ENCODE data around the gene GASK1A. TPM values are rescaled to one million over a fixed set of nuclear protein-coding genes. Genes with fewer than 3 reads are reported as not detected.

Gene GASK1A
- polyA plus RNA-seq, 1 experiment, result 0.43 TPM

DNA sequence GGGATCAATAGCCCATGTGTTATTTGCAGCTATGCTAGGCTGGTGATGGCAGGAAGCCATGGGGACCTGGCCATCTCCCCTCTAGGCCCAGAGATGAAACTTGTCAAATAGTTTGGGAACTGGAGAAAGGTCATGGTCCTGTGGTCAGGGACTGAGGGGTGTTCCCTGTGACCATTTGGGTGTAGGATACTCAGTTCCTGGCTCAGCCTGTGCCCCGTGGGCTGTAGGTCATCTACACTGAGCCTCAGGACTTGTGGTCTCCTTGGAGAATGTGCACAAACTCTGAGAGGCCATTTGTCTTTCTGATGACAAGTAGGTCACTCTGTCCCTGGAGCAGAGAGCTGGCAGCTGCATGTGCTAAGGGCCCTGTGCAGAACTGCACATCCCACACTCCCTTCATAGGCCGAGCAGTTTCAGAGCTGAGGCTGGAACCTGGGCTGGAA is 17.5 kb downstream of the GASK1A start:
- CTCF ChIA-PET, result interaction anchor here (0.6 to 0.8 kb wide), 2 partner anchors 35 to 36 kb away, joined by 3 read pairs; no protein-coding TSS in a partner anchor
- TF ChIP-seq, protein P1, sequence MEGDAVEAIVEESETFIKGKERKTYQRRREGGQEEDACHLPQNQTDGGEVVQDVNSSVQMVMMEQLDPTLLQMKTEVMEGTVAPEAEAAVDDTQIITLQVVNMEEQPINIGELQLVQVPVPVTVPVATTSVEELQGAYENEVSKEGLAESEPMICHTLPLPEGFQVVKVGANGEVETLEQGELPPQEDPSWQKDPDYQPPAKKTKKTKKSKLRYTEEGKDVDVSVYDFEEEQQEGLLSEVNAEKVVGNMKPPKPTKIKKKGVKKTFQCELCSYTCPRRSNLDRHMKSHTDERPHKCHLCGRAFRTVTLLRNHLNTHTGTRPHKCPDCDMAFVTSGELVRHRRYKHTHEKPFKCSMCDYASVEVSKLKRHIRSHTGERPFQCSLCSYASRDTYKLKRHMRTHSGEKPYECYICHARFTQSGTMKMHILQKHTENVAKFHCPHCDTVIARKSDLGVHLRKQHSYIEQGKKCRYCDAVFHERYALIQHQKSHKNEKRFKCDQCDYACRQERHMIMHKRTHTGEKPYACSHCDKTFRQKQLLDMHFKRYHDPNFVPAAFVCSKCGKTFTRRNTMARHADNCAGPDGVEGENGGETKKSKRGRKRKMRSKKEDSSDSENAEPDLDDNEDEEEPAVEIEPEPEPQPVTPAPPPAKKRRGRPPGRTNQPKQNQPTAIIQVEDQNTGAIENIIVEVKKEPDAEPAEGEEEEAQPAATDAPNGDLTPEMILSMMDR (IDR thresholded peaks at IDR 0.05; ENCODE audit: low read depth, low read length), result no peak
- H3K27me3 ChIP-seq (ENCODE audit: control insufficient read depth, insufficient read depth, low read length), result peaks cover 7% of the 10 kb centered on the region
- no peak for DNase-seq (ENCODE audit: low read depth, low spot score)
- H3K9me3 ChIP-seq (ENCODE audit: control insufficient read depth, insufficient read depth, low read length), result no peaks in the 10 kb centered on the region
- POLR2A ChIA-PET, result no interaction called here
- no peak overlapping the region for H3K4me3 ChIP-seq (ENCODE audit: low read depth, low read length)
- H3K27ac ChIP-seq (ENCODE audit: low read depth, low read length), result no peak overlapping the region

DNA sequence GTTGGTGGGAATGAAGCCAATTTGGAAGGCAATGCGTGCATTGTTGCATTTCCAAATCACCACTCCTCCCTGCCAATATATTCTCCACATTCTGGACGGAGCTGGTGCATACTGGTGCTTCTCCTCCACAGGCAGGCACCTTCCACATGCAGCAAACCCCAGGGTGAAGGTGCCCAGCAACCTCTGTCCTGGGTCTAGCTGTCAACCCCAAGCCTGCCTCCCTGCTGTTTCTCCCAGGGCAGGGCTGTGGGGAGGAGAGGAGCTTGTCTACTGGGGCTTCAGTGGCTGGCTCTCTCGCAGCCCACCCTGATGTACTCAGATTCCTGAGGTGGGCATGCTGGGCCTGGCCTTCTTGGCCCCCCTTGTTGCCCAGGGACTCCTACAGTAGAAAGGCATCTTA is 20.1 kb downstream of the GASK1A start:
- DNase-seq (ENCODE audit: low read depth, low spot score), result no peak
- CTCF ChIA-PET, result interaction anchor here (0.8 kb wide), 1 partner anchor 38 kb away, joined by 3 read pairs; no protein-coding TSS in a partner anchor

DNA sequence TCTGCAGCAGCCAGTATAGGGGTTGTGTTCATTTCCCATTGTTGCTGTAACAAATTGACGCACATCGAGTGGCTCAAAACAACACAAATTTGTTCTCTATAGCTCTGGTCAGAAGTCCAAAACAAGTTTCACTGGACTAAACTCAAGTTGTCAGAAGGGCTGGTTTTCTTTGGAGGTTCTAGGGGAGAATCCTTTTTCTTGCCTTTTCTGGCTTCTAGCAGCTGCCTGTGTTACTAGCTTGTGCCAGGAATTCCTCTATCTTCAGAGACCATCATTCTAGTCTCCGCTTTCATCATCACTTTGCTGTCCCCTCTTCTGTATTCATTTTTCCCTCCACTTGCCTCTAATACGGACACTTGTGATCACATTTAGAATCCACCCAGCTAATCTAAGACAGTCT is 20.5 kb downstream of the GASK1A start:
- no peak overlapping the region for H3K4me3 ChIP-seq (ENCODE audit: low read depth, low read length)
- peaks cover 7% of the 10 kb centered on the region for H3K27me3 ChIP-seq (ENCODE audit: control insufficient read depth, insufficient read depth, low read length)
- H3K27ac ChIP-seq (ENCODE audit: low read depth, low read length), result no peak overlapping the region
- ChIA-PET POLR2A (no interaction called here), CTCF (no interaction called here)
- TF ChIP-seq, protein P1 (IDR thresholded peaks at IDR 0.05; ENCODE audit: low read depth, low read length), result no peak
- no peaks in the 10 kb centered on the region for H3K9me3 ChIP-seq (ENCODE audit: control insufficient read depth, insufficient read depth, low read length)
- DNase-seq (ENCODE audit: low read depth, low spot score), result no peak

More for the DNA sequence above, 20.1 kb downstream of the GASK1A start:
- H3K9me3 ChIP-seq (ENCODE audit: control insufficient read depth, insufficient read depth, low read length), result no peaks in the 10 kb centered on the region
- POLR2A ChIA-PET, result no interaction called here
- TF ChIP-seq, protein P1 (IDR thresholded peaks at IDR 0.05; ENCODE audit: low read depth, low read length), result no peak
- H3K4me3 ChIP-seq (ENCODE audit: low read depth, low read length), result no peak overlapping the region
- H3K27ac ChIP-seq (ENCODE audit: low read depth, low read length), result no peak overlapping the region
- peaks cover 7% of the 10 kb centered on the region for H3K27me3 ChIP-seq (ENCODE audit: control insufficient read depth, insufficient read depth, low read length)

- POLR2A ChIA-PET, result no interaction called here
- no peak overlapping the region for H3K27ac ChIP-seq (ENCODE audit: low read depth, low read length)
- peaks cover 7% of the 10 kb centered on the region for H3K27me3 ChIP-seq (ENCODE audit: control insufficient read depth, insufficient read depth, low read length)
- no peaks in the 10 kb centered on the region for H3K9me3 ChIP-seq (ENCODE audit: control insufficient read depth, insufficient read depth, low read length)
- DNase-seq (ENCODE audit: low read depth, low spot score), result no peak
- CTCF ChIA-PET, result interaction anchor here (0.7 to 1.5 kb wide), 2 partner anchors 27 to 38 kb away, joined by 3 to 6 read pairs; no protein-coding TSS in a partner anchor
- TF ChIP-seq, protein P1 (IDR thresholded peaks at IDR 0.05; ENCODE audit: low read depth, low read length), result no peak
- no peak overlapping the region for H3K4me3 ChIP-seq (ENCODE audit: low read depth, low read length)
These were observed 21.3 kb downstream of the GASK1A start for GRCh38 chr3:43000387-43000786.

- TF ChIP-seq, protein P1 (IDR thresholded peaks at IDR 0.05; ENCODE audit: low read depth, low read length), result no peak
- Histone ChIP-seq H3K27me3 (ENCODE audit: control insufficient read depth, insufficient read depth, low read length) (peaks cover 7% of the 10 kb centered on the region), H3K4me3 (ENCODE audit: low read depth, low read length) (no peak overlapping the region), H3K27ac (ENCODE audit: low read depth, low read length) (peak overlapping the region; percentile 81), H3K9me3 (ENCODE audit: control insufficient read depth, insufficient read depth, low read length) (no peaks in the 10 kb centered on the region)
- CTCF ChIA-PET, result interaction anchor here (1.5 kb wide), 1 partner anchor 39 kb away, joined by 6 read pairs; no protein-coding TSS in a partner anchor
- peak; percentile 87 for DNase-seq (ENCODE audit: low read depth, low spot score)
- POLR2A ChIA-PET, result interaction anchor here (0.6 kb wide), 1 partner anchor 1039 kb away, joined by 9 read pairs; the partner anchor contains the start of gene ULK4
These were observed 22.0 kb downstream of the GASK1A start for GRCh38 chr3:43001094-43001553.
